Pulmonary artery endothelial cell (primary cell): Measurements from ENCODE around the gene PLEKHG4B. TPM values are rescaled to one million over a fixed set of nuclear protein-coding genes. Genes with fewer than 3 reads are reported as not detected.
"Not testable (repeated sequence)": the region's sequence is repeated elsewhere in the genome, so short reads cannot be mapped to it uniquely, and the experiment has no call there.

Experiments used
- DNase-seq: peaks from one replicate; pipeline ENCODE4 v3.0.0-alpha.2; 2011; ENCODE audit warnings: low read depth, low spot score
- total RNA-seq: library from RNA; depleted of rRNA; stranded (reverse); fragments of >200 nt; gene quantifications from 2 replicates; pipeline ENCODE4 v1.2.3, GENCODE V29; 2014

Gene PLEKHG4B
- total RNA-seq, 1 donor from 2014 or later: not detected

DNA sequence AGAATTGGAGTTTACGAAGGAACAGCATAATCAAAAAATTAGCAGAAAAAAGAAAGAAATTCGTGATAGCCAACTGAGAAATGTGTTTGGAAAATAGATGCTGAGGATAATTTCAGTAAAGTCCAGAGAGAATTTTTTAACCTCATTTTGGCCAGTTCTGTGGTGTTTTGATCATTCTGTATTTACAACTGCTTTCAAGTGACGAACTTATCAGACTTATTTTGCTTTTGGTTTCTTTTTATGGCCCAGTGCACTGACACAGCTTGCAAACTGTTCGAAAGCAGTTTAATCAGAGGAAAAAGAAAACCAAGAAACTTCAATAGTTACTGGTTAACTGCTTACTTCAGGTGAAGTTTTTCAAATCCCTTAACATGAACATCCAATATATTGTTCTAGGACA, 128.0 kb downstream of the PLEKHG4B start:
- DNase-seq: no peak

DNA sequence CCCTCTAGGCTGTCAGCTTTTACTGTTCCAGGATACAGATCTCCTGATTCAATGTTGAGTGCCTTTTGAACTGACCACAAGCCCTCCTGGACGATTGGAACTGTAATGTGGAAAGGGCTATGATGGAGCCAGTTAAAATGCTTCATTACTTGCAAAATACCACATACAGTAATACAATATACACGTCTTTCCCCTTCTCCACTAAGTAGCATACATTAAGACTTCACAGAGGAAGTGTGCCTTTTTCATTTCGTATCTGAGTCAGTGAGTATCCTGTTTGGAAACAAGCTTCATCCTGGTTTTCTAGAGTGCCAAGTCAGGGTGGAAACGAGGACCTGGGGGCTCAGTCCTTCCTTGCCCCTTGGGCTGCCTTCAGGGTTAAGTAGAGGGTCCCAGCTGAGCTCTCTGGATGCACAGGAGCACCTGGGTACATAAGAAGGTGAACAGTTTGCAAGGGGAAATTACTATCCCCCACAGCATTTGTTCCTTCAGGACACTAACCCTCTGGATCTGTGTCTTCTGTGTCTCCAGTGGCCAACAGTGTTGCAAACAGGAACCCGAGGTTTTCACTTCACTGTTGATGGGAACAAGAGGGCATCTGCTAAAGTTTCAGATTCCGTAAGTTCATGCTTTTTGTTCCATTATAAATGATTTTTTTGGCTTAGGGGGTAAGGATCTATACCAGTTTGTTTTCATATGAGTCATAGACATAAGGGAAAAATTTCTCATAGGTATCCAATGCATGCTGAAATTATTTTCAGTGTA, 131.2 kb downstream of the PLEKHG4B start:
- DNase-seq: not testable (repeated sequence)

DNA sequence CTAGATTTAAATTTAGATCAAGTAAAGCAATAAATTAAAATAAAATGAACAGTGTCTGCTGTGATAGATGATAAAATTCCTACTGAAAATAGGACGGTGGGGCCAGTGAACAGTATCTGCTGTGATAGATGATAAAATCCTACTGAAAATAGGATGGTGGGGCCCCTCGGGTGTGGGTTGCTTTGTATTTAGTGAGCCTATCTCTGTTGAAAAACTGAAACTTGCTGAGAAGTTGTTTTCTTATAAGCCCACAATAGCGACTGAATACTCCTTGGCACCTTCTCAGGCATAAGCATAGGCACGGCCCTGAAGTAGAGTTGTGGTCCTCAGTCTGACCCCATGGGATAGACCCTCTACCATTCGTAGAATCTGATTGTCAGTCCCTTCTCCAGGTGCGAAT, 131.8 kb downstream of the PLEKHG4B start:
- no peak for DNase-seq

DNA sequence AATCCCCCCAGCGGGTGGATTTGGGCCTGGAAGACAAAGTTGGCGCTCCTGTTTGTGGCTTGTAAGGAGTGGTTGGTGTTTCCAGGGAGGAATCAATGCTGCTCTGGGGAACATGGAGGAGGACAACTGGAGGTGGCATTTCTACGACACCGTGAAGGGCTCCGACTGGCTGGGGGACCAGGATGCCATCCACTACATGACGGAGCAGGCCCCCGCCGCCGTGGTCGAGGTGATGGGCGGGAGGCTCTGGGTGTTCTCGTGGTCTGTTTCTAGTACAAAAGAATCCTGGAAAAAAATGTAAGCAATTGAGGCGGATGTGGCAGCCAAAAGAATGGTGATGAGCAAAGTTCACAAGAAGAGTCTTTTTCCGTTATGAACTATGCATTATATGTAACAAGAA, 133.4 kb downstream of the PLEKHG4B start:
- no peak for DNase-seq

DNA sequence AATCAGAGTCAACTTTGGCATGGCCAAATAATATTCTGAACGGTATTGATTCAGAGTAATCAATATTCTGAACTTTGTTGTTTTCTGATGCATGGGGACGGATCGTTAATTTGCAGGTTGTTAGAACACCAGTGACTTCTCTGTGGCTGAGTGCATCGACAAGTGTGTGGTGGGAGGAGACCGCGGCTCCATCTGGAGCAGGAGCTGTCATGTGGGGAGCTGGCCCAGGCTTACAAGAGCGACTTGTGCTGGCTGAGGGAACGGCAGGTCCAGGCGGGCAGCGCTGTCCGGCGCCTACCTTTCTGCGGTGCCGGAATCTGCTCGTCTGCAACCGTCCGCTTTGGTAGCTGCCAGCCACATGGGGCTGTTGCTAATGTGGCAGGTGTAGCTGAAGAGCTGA, 135.4 kb downstream of the PLEKHG4B start:
- not testable (repeated sequence) for DNase-seq

DNA sequence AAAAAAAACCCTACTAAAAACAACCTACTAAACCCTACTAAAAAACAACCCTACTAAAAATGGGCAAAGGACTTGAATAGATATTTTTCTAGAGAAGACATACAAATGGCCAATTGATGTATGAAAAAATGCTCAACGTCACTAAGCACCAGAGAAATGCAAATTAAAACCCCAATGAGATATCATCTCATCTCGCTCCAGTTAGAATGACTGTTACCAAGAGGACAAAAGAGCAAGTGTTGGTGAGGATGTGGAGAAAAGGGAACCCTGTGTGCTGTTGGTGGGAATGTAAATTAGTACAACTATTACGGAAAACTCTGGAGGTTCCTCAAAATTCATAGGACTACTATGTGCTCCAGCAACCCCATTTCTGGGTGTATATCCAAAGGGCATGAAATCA, 136.9 kb downstream of the PLEKHG4B start:
- DNase-seq: no peak

DNA sequence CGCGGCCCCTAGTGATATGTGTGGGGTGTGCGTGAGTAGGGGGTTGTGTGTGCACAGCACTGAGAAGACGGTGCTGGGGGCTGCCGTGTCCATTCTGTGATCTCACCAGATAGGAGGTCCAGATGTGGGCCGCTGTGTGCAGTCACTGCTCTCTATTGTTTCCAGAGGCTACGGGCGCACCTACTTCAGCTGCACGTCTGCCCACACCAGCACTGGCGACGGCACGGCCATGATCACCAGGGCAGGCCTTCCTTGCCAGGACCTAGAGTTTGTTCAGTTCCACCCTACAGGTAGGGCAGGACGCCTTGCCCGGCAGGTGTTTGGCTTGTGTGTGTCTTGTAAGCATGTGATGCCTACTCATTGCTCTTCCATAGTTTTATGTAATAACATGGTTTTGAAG, 138.7 kb downstream of the PLEKHG4B start:
- no peak for DNase-seq

DNA sequence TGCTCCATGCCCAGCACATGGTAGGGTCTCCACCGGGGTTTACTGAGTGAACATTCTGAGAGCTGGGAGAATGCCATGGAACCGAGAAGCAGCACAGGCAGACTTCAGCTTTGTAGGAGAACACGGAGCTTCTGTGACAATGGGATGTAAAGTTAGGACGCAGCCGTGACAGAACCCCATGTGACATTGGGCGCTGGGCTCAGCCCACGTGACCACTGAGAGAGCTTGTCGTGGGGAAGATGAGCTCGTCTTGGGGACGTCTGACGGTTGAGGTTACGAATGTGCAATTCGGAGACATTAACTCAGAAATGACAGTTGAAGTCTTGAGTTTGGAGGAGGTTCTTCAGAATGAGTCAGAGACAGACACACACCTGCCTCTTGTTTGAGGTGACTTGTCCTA, 139.7 kb downstream of the PLEKHG4B start:
- no peak for DNase-seq

DNA sequence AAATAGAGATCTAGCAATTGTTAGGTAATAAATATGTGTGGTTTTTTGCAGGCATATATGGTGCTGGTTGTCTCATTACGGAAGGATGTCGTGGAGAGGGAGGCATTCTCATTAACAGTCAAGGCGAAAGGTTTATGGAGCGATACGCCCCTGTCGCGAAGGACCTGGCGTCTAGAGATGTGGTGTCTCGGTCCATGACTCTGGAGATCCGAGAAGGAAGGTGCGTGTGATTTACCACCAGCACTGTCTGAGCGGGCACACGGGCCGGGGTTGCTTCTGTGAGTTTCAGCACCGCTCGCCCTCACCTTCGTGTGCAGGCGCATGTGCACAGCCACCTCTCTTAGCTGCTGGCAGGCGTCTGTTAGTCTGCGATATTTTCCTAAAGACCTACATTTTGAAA, 141.5 kb downstream of the PLEKHG4B start:
- not testable (repeated sequence) for DNase-seq

DNA sequence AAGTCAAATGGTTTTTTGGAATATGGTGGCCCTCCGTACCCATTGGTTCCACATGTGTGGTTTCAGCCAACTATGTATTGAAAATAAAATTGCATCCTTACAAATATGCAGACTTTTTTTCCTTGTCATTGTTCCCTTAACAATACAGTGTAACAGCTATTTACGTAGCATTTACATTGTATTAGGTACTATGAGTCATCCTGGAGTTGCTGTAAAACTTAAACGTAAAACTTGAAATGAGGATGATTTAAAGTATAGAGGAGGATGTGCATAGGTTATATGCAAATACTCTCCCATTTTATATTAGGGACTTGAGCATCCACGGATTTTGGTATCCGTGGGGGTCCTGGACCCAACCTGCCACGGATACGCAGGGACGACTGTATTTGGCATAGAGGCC, 142.5 kb downstream of the PLEKHG4B start:
- DNase-seq: no peak

DNA sequence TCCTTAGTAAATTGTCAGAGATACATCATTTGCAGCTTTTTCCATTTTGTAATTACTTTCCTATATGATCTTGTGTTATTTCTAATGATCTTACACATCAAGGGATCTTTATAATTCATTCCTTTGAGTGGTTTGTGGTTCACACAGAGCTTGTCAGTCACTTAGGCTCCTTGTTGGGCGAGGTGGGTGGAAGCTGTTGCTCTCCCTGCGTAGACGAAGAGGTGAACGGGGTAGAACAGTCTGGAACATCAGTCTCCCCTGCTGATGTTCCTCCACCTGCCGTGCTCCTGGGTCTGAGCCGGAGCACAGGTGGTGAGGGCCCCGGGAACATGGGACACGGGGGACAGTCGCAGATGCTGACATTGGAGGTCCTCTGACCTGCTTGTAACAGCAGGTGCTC, 143.6 kb downstream of the PLEKHG4B start:
- DNase-seq: not testable (repeated sequence)

DNA sequence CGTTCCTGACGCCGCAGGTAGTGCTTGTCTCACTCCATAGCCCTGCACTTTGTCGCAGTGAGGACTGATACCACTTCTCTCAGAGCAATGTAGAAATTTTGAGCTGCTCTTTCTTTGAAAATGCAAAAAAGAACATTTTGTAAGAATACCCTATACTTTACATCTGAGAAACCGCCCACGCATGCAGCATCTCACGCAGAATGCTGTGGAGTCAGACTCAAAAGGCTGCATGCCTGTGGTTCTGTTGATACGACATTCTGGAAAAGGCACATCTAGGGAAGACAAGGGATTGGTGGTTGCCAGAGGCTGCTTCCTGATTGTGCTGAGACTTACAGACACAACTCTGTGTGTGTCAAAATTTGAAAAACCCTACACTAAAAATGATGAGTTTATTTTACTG, 146.0 kb downstream of the PLEKHG4B start:
- DNase-seq: not testable (repeated sequence)

Other genes starting within 250 kb of the PLEKHG4B start
- not detected in 2 replicates for gene LRRC14B, start 99.3 kb downstream of the PLEKHG4B start, total RNA-seq
- gene CCDC127, start 126.0 kb downstream of the PLEKHG4B start, total RNA-seq: 4.7 and 6.3 TPM in 2 replicates
- 210 and 219 TPM in 2 replicates for gene SDHA, start 126.2 kb downstream of the PLEKHG4B start, total RNA-seq
- 137 and 153 TPM in 2 replicates for gene PDCD6, start 179.5 kb downstream of the PLEKHG4B start, total RNA-seq
- 5.4 and 6.8 TPM in 2 replicates for gene AHRR, start 229.5 kb downstream of the PLEKHG4B start, total RNA-seq